C4-2B (cell line): ENCODE data around the gene TMEM8B.

Source experiments
- H3K27ac ChIP-seq: fragments of 450-650 bp; 2 replicates; pipeline ENCODE4 v1.5.1; 2017
- CTCF ChIP-seq: fragments of 450-650 bp; conservative IDR thresholded peaks from 2 replicates; pipeline ENCODE4 v1.5.1; 2017; ENCODE audit warnings: mild to moderate bottlenecking
- ZFX ChIP-seq: fragments of 450-650 bp; IDR thresholded peaks from 2 replicates; pipeline ENCODE4 v1.6.1; 2017

The TMEM8B gene

GRCh38 chr9:35812025-35812602 lies 16.9 kb upstream of the TMEM8B start, which contains the start of gene SPAG8:
Gene SPAG8 (minus strand): TSS chr9:35812262. CDS start chr9:35812147, 115 bp downstream.
- TF ChIP-seq ZFX (no peak), CTCF (no peak)
- H3K27ac ChIP-seq: peak within 1 kb of the TSS; percentile 10

GRCh38 chr9:35813434-35814105 lies 15.5 kb upstream of the TMEM8B start:
- TF ChIP-seq CTCF (peak; percentile 28; the same call in 1 of the 2 replicates), ZFX (no peak)
- H3K27ac ChIP-seq: peak overlapping the region; percentile 99

GRCh38 chr9:35814106-35814840 lies 14.8 kb upstream of the TMEM8B start:
- H3K27ac ChIP-seq: peak overlapping the region; percentile 99

GRCh38 chr9:35814841-35815543 lies 14.0 kb upstream of the TMEM8B start, which contains the start of gene HINT2:
Gene HINT2 (minus strand): TSS chr9:35815042. CDS start chr9:35814979, 63 bp downstream.
- no peak for TF ChIP-seq CTCF
- peak; percentile 32; the same call in 1 of the 2 replicates for TF ChIP-seq ZFX
- peak within 1 kb of the TSS; percentile 99 for H3K27ac ChIP-seq

More at GRCh38 chr9:35814106-35814840, 14.8 kb upstream of the TMEM8B start:
- TF ChIP-seq CTCF (peak; percentile 15; the same call in 1 of the 2 replicates), ZFX (peak; percentile 69)

GRCh38 chr9:35816708-35817107 lies 12.3 kb upstream of the TMEM8B start:
- H3K27ac ChIP-seq: no peak overlapping the region
- TF ChIP-seq CTCF (no peak; the same call in 1 of the 2 replicates), ZFX (no peak)

- TF ChIP-seq ZFX: no peak
- no peak for TF ChIP-seq CTCF
Observed at GRCh38 chr9:35818341-35818740, 10.7 kb upstream of the TMEM8B start.

More at GRCh38 chr9:35818341-35818740, 10.7 kb upstream of the TMEM8B start:
- H3K27ac ChIP-seq: no peak overlapping the region
